Endothelial cell of umbilical vein (primary cell): ENCODE measurements around the gene MAU2. TPM values are rescaled to one million over a fixed set of nuclear protein-coding genes. Genes with fewer than 3 reads are reported as not detected.

Experiments
- BruUV-seq: library from RNA; stranded (reverse); fragments of 400-500 nt; replicated peaks from 2 replicates; lab custom pipeline; 2021; lab: Mats Ljungman, UMichigan
- CTCF ChIA-PET: fragments of 300-600, 350-600 bp; sonication (Branson Sonifier 250); formaldehyde crosslinking; loops from one replicate; lab custom pipeline; 2021; ENCODE audit warnings: antibody characterized with exemption, inconsistent platforms; lab: Charles Lee
- POLR2A ChIA-PET: fragments of 300-600, 350-600 bp; sonication (Branson Sonifier 250); formaldehyde crosslinking; loops from one replicate; lab custom pipeline; 2021; ENCODE audit warnings: antibody characterized with exemption, inconsistent platforms; lab: Charles Lee
- DNase-seq: peaks from one replicate; pipeline ENCODE4 v3.0.0-alpha.2; 2011; ENCODE audit warnings: low read depth, low spot score
- FAIRE-seq: peaks from 2 replicates; lab custom pipeline; 2011; peaks lifted over from hg19 to GRCh38; lab: Jason Lieb, UNC
- H2AFZ ChIP-seq: 2 replicates; pipeline ENCODE4 v1.6.0; 2012; ENCODE audit warnings: low read depth, low read length, control low read depth, inconsistent platforms
- H3K27ac ChIP-seq: 2 replicates; pipeline ENCODE4 v1.5.1; 2011; ENCODE audit warnings: low read depth, mild to moderate bottlenecking, control low read depth, low read length, moderate library complexity; ENCODE audit not compliant: insufficient read depth
- H3K27me3 ChIP-seq, 2 experiments: 2 replicates each; pipeline versions ENCODE4 v1.6.0 to v1.6.1; 2011; ENCODE audit warnings: low read length in 2 of 2, mixed read lengths in 1 of 2; ENCODE audit not compliant: control insufficient read depth in 2 of 2, insufficient read depth in 2 of 2
- H3K36me3 ChIP-seq, 2 experiments: 2 replicates in 1 of 2; 3 replicates in 1 of 2; pipeline ENCODE4 v1.5.1; 2011; ENCODE audit warnings: low read length in 2 of 2, mild to moderate bottlenecking in 1 of 2, moderate library complexity in 1 of 2; ENCODE audit not compliant: control insufficient read depth in 2 of 2, insufficient read depth in 2 of 2; ENCODE audit errors: extremely low read depth in 1 of 2
- H3K4me1 ChIP-seq: 3 replicates; pipeline ENCODE4 v1.5.1; 2011; ENCODE audit warnings: mild to moderate bottlenecking, low read length; ENCODE audit not compliant: control insufficient read depth, insufficient read depth; ENCODE audit errors: extremely low read depth
- H3K4me2 ChIP-seq: 2 replicates; pipeline ENCODE4 v1.6.1; 2011; ENCODE audit warnings: low read length, control low read depth, mixed read lengths; ENCODE audit not compliant: insufficient read depth
- H3K4me3 ChIP-seq, 3 experiments: fragments of 200-600 bp in 1 of 3; sonication (generic), shearing (Covaris generic) in 1 of 3; replicated peaks in 1 of 3; 2 replicates each; pipeline ENCODE4 v1.5.1; 2011 to 2016; ENCODE audit warnings: control low read depth in 3 of 3, low read length in 3 of 3, mild to moderate bottlenecking in 2 of 3, inconsistent platforms in 1 of 3, low read depth in 1 of 3, moderate library complexity in 1 of 3; ENCODE audit not compliant: insufficient read depth in 1 of 3
- H3K79me2 ChIP-seq: 2 replicates; pipeline ENCODE4 v1.6.0; 2012; ENCODE audit warnings: low read length, inconsistent platforms; ENCODE audit not compliant: control insufficient read depth, insufficient read depth
- H3K9ac ChIP-seq: replicated peaks from 2 replicates; pipeline ENCODE3; 2011; ENCODE audit warnings: low read length, control low read depth; ENCODE audit not compliant: insufficient read depth; ENCODE audit errors: extremely low read depth
- H3K9me1 ChIP-seq: replicated peaks from 3 replicates; pipeline ENCODE4 v1.6.0; 2011; ENCODE audit warnings: mild to moderate bottlenecking, low read length; ENCODE audit not compliant: control insufficient read depth, insufficient read depth; ENCODE audit errors: extremely low read depth
- H3K9me3 ChIP-seq: replicated peaks from 2 replicates; pipeline ENCODE4 v1.5.1; 2012; ENCODE audit warnings: low read length, inconsistent platforms; ENCODE audit not compliant: control insufficient read depth, insufficient read depth
- H4K20me1 ChIP-seq: replicated peaks from 2 replicates; pipeline ENCODE3; 2011; ENCODE audit warnings: mild to moderate bottlenecking, low read length; ENCODE audit not compliant: control insufficient read depth, insufficient read depth; ENCODE audit errors: extremely low read depth
- EZH2 ChIP-seq: IDR thresholded peaks from 2 replicates; pipeline ENCODE4 v1.6.1; 2012; ENCODE audit warnings: borderline replicate concordance, low read depth, mild to moderate bottlenecking, moderate library complexity, low read length, inconsistent platforms; ENCODE audit not compliant: severe bottlenecking
- FOS ChIP-seq: IDR thresholded peaks from 2 replicates; pipeline ENCODE4 v1.6.1; 2011; ENCODE audit warnings: mild to moderate bottlenecking, low read length, moderate library complexity, borderline replicate concordance; ENCODE audit not compliant: insufficient read depth
- GATA2 ChIP-seq: IDR thresholded peaks from 2 replicates; pipeline ENCODE4 v1.7.0; 2011; ENCODE audit warnings: low read depth, mild to moderate bottlenecking, moderate library complexity, mixed read lengths, low read length; ENCODE audit not compliant: insufficient read length, insufficient read depth
- JUN ChIP-seq: IDR thresholded peaks from 2 replicates; pipeline ENCODE4 v1.6.1; 2011; ENCODE audit warnings: borderline replicate concordance, low read depth; ENCODE audit not compliant: insufficient read length, insufficient read depth
- MYC ChIP-seq: IDR thresholded peaks from one replicate; pipeline ENCODE4 v1.6.1; 2011; ENCODE audit warnings: mild to moderate bottlenecking, low read depth, low read length
- POLR2A ChIP-seq: IDR thresholded peaks from 2 replicates; pipeline ENCODE4 v1.6.1; 2012; ENCODE audit warnings: low read depth, mild to moderate bottlenecking, control low read depth, low read length
- POLR2AphosphoS5 ChIP-seq: IDR thresholded peaks from 2 replicates; pipeline ENCODE4 v1.6.1; 2012; ENCODE audit warnings: low read depth, mild to moderate bottlenecking, control low read depth, low read length, moderate library complexity; ENCODE audit not compliant: insufficient read depth
- dilution Hi-C: fragments of 300-500 bp; cut with MboI; formaldehyde crosslinking; loops from one replicate; pipeline ENCODE4 v1.15.0; 2019; ENCODE audit warnings: low sequenced_read_pairs; ENCODE audit not compliant: extremely low pct_ligation_motif_present
- intact Hi-C: fragments of 100-400 bp; cut with micrococcal nuclease; formaldehyde crosslinking; loops from one replicate; pipeline ENCODE4 v1.10.0; 2022
- polyA plus RNA-seq, 4 experiments: library from polyadenylated mRNA; depleted of rRNA in 3 of 4; stranded (reverse) in 3 of 4; unstranded in 1 of 4; fragments of >200 nt; gene quantifications; 2 replicates each; pipeline versions ENCODE4 v1.2.1 to v1.2.3, GENCODE V29; 2011 to 2012; ENCODE audit warnings: missing spikeins in 1 of 4
- total RNA-seq: library from RNA; stranded (reverse); gene quantifications from 2 replicates; pipeline ENCODE4 v1.2.3, GENCODE V29; 2021
- TF ChIP-seq, protein P1 (sequence below): IDR thresholded peaks from 2 replicates; pipeline ENCODE4 v1.6.1; 2011; ENCODE audit not compliant: insufficient read depth, insufficient read length
- TF ChIP-seq, protein P2 (sequence below), 2 donors: IDR thresholded peaks; 1 replicate in 1 of 2; 2 replicates in 1 of 2; pipeline ENCODE4 v1.5.1; 2011; ENCODE audit warnings: low read length in 2 of 2, mild to moderate bottlenecking in 2 of 2, moderate library complexity in 2 of 2, control low read depth in 1 of 2, inconsistent platforms in 1 of 2, low read depth in 1 of 2; ENCODE audit not compliant: insufficient read depth in 1 of 2; ENCODE audit errors: extremely low read depth in 1 of 2

MAU2 gene
- total and polyA plus RNA-seq, 2 donors (not counting 3 experiments of a cell fraction or from before 2014, with no cell fraction given), result 36.9 to 70.0 TPM

DNA sequence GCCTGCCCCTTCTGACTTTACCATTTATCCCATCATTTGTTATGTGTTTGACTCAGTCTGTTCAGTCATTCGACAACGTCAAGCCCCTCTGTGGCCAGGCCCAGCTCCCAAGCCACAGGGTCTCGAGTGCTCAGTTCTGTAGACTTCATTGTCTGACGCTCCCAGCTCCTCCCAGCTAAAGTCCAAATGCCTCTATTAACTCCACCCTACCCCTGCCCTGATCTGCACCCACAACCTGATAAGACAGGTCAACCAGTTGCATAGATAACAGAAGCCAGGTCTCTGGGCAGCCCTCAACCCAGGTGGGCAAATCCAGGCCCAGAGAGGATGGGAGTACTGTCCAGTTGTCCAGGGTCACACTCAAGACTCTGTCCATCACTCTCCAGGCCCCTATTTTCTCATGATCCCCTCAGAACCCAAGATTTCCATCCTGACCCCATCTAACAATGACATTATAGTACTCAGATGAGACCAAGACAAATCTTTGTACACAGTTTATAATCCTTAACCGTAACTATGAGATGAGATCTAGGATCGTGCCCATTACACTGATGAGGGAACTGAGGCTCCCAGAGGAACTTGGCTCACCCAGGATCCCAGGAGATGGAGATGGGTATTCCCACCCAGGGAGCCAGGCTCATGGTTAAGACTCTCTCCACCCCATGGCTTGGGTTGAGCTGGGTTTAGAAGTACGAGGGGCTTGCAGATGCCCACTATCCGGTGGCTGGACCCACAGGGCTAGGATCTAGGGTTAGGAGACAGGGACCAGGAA, 48.6 kb upstream of the MAU2 start:
- Histone ChIP-seq H3K36me3 (peaks cover 0 to 9% of the 10 kb centered on the region in 2 experiments), H3K79me2 (no peaks in the 10 kb centered on the region), H3K4me1 (no peaks in the 10 kb centered on the region), H3K4me2 (no peak overlapping the region), H3K27me3 (peaks cover 7 to 8% of the 10 kb centered on the region in 2 experiments), H3K9ac (no peak overlapping the region), H4K20me1 (no peaks in the 10 kb centered on the region), H3K9me3 (no peaks in the 10 kb centered on the region), H3K27ac (no peak overlapping the region), H2AFZ (no peak overlapping the region), H3K9me1 (no peaks in the 10 kb centered on the region), H3K4me3 (no peak overlapping the region)
- DNase-seq, result no peak
- no peak for TF ChIP-seq FOS
- no peak for TF ChIP-seq MYC
- no peak for TF ChIP-seq POLR2AphosphoS5
- TF ChIP-seq, protein P1, sequence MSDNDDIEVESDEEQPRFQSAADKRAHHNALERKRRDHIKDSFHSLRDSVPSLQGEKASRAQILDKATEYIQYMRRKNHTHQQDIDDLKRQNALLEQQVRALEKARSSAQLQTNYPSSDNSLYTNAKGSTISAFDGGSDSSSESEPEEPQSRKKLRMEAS, result no peak
- TF ChIP-seq, protein P2, sequence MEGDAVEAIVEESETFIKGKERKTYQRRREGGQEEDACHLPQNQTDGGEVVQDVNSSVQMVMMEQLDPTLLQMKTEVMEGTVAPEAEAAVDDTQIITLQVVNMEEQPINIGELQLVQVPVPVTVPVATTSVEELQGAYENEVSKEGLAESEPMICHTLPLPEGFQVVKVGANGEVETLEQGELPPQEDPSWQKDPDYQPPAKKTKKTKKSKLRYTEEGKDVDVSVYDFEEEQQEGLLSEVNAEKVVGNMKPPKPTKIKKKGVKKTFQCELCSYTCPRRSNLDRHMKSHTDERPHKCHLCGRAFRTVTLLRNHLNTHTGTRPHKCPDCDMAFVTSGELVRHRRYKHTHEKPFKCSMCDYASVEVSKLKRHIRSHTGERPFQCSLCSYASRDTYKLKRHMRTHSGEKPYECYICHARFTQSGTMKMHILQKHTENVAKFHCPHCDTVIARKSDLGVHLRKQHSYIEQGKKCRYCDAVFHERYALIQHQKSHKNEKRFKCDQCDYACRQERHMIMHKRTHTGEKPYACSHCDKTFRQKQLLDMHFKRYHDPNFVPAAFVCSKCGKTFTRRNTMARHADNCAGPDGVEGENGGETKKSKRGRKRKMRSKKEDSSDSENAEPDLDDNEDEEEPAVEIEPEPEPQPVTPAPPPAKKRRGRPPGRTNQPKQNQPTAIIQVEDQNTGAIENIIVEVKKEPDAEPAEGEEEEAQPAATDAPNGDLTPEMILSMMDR (IDR thresholded peaks at IDR 0.05; ENCODE audit: extremely low read depth in 1 of 2, insufficient read depth in 1 of 2, low read depth in 1 of 2, low read length in 2 of 2), result no peak
- no peak for TF ChIP-seq EZH2
- no peak for TF ChIP-seq POLR2A
- no peak for TF ChIP-seq GATA2
- no peak for TF ChIP-seq JUN
- ChIA-PET CTCF (no interaction called here), POLR2A (no interaction called here)
- BruUV-seq, result no TSS peak
- intact Hi-C loops, result no loop called here
- FAIRE-seq, result no peak
- dilution Hi-C loops, result no loop called here
